Neutrophil (primary cell): ENCODE results near the gene HSF2BP.

ENCODE experiments used
- H3K27ac ChIP-seq: fragments of 200-600 bp; sonication (generic); 2 replicates; pipeline ENCODE4 v1.5.1; 2016; ENCODE audit warnings: mild to moderate bottlenecking, moderate library complexity
- H3K27me3 ChIP-seq: fragments of 200-600 bp; sonication (generic); 2 replicates; pipeline ENCODE4 v1.6.0; 2016; ENCODE audit warnings: mild to moderate bottlenecking
- H3K36me3 ChIP-seq: fragments of 200-600 bp; sonication (generic); 2 replicates; pipeline ENCODE4 v1.5.1; 2017
- H3K4me1 ChIP-seq, 2 experiments: fragments of 200-600 bp in 1 of 2; sonication (generic) in 1 of 2; 1 replicate in 1 of 2; 2 replicates in 1 of 2; pipeline versions ENCODE4 v1.5.1 to v1.6.1; 2013 to 2016; ENCODE audit warnings: low read depth in 1 of 2, low read length in 1 of 2, mild to moderate bottlenecking in 1 of 2, moderate library complexity in 1 of 2; ENCODE audit not compliant: control insufficient read depth in 1 of 2, insufficient read depth in 1 of 2
- H3K4me3 ChIP-seq, 2 experiments: fragments of 200-600 bp in 1 of 2; sonication (generic) in 1 of 2; 1 replicate in 1 of 2; 2 replicates in 1 of 2; pipeline ENCODE4 v1.5.1; 2013 to 2016; ENCODE audit warnings: low read depth in 1 of 2, low read length in 1 of 2, mild to moderate bottlenecking in 1 of 2, moderate library complexity in 1 of 2
- H3K9me3 ChIP-seq: fragments of 200-600 bp; sonication (generic); 2 replicates; pipeline ENCODE4 v1.5.1; 2016
- TF ChIP-seq, protein P1 (sequence below): fragments of 200-600 bp; sonication (generic); IDR thresholded peaks from 2 replicates; pipeline ENCODE4 v1.5.1; 2016; ENCODE audit warnings: antibody characterized with exemption

The HSF2BP gene

DNA sequence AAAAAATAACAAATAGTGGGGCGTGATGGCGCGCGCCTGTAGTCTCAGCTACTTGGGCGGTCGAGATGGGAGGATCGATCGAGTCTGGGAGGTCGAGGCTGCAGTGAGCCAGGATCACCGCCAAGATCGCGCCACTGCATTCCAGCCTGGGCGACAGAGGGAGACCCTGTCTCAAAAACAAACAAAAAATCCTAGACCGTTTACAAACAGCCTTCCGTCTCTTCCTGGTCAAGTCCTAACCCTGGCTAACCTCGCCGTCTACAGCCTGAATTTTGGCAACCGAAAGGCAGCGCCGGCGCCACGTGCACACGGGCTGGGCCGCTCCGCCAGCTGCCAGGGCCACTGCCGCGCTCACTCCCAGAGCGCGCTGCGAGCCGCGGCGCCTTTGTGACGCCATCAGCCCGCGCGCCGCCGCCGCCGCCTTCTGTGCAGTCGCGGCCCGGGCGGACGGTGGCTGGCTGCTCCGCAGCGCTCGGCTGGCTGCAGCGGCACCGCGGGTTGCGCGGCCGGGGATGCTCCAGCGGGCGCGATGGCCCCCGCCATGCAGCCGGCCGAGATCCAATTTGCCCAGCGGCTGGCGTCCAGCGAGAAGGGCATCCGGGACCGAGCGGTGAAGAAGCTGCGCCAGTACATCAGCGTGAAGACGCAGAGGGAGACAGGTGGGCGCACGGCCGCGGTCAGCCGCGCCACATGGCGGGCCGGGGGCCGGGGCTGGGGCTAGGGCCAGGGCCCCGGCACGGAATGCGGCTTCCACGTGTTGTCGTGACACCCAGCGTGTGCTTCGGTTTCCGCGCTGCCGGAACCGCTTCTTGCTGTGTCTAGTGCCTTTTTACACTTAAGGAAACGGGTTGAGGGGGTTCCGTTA is at the start of gene HSF2BP, which contains the start of gene RRP1B:
Gene HSF2BP (minus strand): TSS at position 353 of the 865 bp plus-strand sequence. CDS start 1,392 bp downstream, outside the sequence.
Gene RRP1B (plus strand): TSS at position 425 of the 865 bp plus-strand sequence. CDS start 105 bp downstream, at position 530.
- Histone ChIP-seq H3K4me1 (peaks cover 16 to 22% of the 10 kb centered on the region in 2 experiments), H3K4me3 (peak within 1 kb of the TSS; percentile 80 to 83), H3K27me3 (peaks cover 46% of the 10 kb centered on the region), H3K27ac (peak within 1 kb of the TSS; percentile 59), H3K36me3 (peaks cover 5% of the 10 kb centered on the region), H3K9me3 (no peaks in the 10 kb centered on the region)
- TF ChIP-seq, protein P1, sequence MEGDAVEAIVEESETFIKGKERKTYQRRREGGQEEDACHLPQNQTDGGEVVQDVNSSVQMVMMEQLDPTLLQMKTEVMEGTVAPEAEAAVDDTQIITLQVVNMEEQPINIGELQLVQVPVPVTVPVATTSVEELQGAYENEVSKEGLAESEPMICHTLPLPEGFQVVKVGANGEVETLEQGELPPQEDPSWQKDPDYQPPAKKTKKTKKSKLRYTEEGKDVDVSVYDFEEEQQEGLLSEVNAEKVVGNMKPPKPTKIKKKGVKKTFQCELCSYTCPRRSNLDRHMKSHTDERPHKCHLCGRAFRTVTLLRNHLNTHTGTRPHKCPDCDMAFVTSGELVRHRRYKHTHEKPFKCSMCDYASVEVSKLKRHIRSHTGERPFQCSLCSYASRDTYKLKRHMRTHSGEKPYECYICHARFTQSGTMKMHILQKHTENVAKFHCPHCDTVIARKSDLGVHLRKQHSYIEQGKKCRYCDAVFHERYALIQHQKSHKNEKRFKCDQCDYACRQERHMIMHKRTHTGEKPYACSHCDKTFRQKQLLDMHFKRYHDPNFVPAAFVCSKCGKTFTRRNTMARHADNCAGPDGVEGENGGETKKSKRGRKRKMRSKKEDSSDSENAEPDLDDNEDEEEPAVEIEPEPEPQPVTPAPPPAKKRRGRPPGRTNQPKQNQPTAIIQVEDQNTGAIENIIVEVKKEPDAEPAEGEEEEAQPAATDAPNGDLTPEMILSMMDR, result no peak

DNA sequence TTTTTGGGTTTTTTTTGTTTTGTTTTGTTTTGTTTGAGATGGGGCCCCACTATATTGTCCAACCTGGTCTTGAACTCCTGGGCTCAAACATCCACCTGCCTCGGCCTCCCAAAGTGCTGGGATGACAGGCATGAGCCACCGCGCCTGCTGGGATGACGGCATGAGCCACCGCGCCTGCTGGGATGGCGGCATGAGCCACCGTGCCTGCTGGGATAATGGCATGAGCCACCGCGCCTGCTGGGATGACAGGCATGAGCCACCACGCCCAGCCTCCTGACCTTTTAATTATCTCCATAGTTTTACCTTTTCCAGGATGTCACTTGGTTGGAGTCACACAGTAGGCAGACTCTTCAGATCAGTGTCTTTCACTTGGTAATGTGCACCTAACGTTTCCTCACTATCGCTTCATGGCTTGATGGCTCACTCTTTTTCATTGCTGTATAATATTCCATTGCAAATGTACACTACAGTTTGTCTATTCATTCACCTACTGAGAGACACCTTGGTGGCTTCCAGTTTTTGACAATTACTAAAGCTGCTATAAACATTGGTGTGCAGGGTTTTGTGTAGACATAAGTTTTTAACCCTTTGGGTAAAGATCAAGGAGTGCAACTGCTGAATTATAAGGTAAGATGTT is 49.6 kb upstream of the HSF2BP start:
- TF ChIP-seq, protein P1, result no peak
- Histone ChIP-seq H3K9me3 (no peaks in the 10 kb centered on the region), H3K4me1 (no peaks in the 10 kb centered on the region), H3K27ac (no peak overlapping the region), H3K36me3 (no peaks in the 10 kb centered on the region), H3K4me3 (no peak overlapping the region), H3K27me3 (no peaks in the 10 kb centered on the region)

DNA sequence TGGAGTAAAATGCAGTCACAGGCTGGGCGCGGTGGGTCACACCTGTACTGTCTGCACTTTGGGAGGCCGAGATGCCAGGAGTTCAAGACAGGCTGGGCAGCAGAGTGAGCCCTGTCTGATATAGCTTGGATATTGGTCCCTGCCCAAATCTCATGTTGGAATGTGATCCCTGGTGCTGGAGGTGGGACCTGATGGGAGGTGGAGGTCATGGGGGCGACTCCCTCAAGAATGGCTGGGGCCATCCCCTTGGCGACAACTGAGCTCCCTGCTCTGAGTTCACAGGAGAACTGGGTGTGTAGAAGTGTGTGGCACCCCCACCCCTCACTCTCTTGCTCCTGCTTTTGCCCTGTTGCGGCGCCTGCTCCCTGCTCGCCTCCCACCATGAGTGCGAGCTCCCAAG is 48.2 kb upstream of the HSF2BP start:
- TF ChIP-seq, protein P1, result no peak
- no peaks in the 10 kb centered on the region for H3K9me3 ChIP-seq
- no peaks in the 10 kb centered on the region for H3K36me3 ChIP-seq
- no peaks in the 10 kb centered on the region for H3K27me3 ChIP-seq
- no peak overlapping the region for H3K27ac ChIP-seq
- H3K4me3 ChIP-seq, result no peak overlapping the region
- H3K4me1 ChIP-seq, result peaks cover 8 to 9% of the 10 kb centered on the region in 2 experiments

DNA sequence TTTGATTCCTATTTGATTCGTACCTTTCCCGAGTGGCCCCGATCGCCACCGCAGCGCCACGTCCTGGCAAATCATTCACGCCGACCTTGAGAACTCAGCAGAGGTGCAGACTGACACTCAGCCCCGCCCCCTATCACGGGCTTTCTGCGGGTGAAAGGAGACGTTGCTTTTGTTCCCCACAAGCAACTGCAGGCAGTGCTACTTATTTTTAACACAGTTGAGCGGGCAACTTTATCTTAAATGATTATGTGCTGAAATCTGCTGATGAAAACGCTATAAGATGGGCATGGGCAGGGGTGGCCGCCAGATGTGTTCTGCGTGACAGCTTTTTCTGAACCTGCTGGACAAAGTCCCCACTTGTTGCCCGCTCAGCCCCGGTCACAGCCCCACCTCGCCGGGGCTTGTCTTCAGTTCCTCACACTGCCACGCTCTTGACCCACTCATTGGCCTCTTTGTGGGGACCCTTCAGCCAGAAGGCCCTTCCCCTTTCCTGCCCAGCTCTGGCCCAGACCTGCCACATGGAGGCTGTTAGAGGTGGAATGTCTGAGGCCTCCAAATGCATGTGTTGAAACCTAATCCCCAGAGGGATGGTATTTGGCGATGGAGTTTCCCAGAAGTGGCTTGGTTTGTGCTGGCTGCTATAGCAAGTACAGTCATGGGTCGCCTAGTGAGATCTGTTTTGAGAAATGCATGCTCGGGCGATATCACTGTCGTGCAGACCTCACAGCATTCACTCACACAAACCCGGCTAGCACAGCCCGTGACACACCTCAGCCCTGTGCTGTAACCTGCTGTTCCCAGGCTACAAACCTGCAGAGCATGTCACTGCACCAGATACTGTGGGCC is 44.0 kb upstream of the HSF2BP start:
- Histone ChIP-seq H3K9me3 (no peaks in the 10 kb centered on the region), H3K27me3 (peaks cover 4% of the 10 kb centered on the region), H3K36me3 (no peaks in the 10 kb centered on the region), H3K4me1 (peaks cover 11 to 13% of the 10 kb centered on the region in 2 experiments), H3K4me3 (peak overlapping the region; percentile 24 to 32), H3K27ac (no peak overlapping the region)
- TF ChIP-seq, protein P1, result no peak

DNA sequence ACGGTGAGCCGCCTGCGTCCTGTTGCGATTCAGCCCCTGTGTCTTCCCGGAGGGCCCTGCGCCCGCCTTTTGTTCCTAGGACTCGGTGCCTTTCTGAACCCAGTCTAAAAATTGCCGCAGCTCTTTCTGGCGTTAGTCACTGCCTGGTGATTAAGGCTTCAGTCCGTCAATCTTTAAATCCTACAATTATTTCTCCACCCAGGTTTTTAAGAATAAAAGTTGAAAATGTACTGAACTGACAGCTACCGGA is 43.4 kb upstream of the HSF2BP start:
- H3K27ac ChIP-seq, result no peak overlapping the region
- no peaks in the 10 kb centered on the region for H3K36me3 ChIP-seq
- TF ChIP-seq, protein P1, result no peak
- peaks cover 11 to 13% of the 10 kb centered on the region in 2 experiments for H3K4me1 ChIP-seq
- H3K4me3 ChIP-seq, result peak overlapping the region; percentile 24 to 32
- peaks cover 4% of the 10 kb centered on the region for H3K27me3 ChIP-seq
- no peaks in the 10 kb centered on the region for H3K9me3 ChIP-seq
